Measurements from ENCODE around the gene RSBN1L. TPM values are rescaled to one million over a fixed set of nuclear protein-coding genes. Genes with fewer than 3 reads are reported as not detected.

Gene RSBN1L
- total RNA-seq, 1 donor from 2014 or later: 17.2 TPM

GRCh38 chr7:77747178-77747577 is 50.9 kb downstream of the RSBN1L start:
- H3K9me3 Mint-ChIP-seq (ENCODE audit: unreplicated experiment): no peaks in the 10 kb centered on the region
- H3K27me3 Mint-ChIP-seq (ENCODE audit: unreplicated experiment): peaks cover 6% of the 10 kb centered on the region
- no peak for DNase-seq (ENCODE audit: low spot score)
- no peak overlapping the region for H3K4me3 Mint-ChIP-seq (ENCODE audit: unreplicated experiment)
- TF ChIP-seq, protein P1, sequence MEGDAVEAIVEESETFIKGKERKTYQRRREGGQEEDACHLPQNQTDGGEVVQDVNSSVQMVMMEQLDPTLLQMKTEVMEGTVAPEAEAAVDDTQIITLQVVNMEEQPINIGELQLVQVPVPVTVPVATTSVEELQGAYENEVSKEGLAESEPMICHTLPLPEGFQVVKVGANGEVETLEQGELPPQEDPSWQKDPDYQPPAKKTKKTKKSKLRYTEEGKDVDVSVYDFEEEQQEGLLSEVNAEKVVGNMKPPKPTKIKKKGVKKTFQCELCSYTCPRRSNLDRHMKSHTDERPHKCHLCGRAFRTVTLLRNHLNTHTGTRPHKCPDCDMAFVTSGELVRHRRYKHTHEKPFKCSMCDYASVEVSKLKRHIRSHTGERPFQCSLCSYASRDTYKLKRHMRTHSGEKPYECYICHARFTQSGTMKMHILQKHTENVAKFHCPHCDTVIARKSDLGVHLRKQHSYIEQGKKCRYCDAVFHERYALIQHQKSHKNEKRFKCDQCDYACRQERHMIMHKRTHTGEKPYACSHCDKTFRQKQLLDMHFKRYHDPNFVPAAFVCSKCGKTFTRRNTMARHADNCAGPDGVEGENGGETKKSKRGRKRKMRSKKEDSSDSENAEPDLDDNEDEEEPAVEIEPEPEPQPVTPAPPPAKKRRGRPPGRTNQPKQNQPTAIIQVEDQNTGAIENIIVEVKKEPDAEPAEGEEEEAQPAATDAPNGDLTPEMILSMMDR (IDR thresholded peaks at IDR 0.05; ENCODE audit: unreplicated experiment): no peak
- H3K4me1 Mint-ChIP-seq (ENCODE audit: unreplicated experiment): peaks cover 3% of the 10 kb centered on the region
- H3K27ac Mint-ChIP-seq (ENCODE audit: unreplicated experiment): no peak overlapping the region
- H3K36me3 Mint-ChIP-seq (ENCODE audit: low read depth, unreplicated experiment): peaks cover 15% of the 10 kb centered on the region

- H3K27me3 Mint-ChIP-seq (ENCODE audit: unreplicated experiment): peaks cover 6% of the 10 kb centered on the region
- peaks cover 13% of the 10 kb centered on the region for H3K36me3 Mint-ChIP-seq (ENCODE audit: low read depth, unreplicated experiment)
- H3K9me3 Mint-ChIP-seq (ENCODE audit: unreplicated experiment): no peaks in the 10 kb centered on the region
- no peak for DNase-seq (ENCODE audit: low spot score)
- peaks cover 8% of the 10 kb centered on the region for H3K4me1 Mint-ChIP-seq (ENCODE audit: unreplicated experiment)
- no peak overlapping the region for H3K27ac Mint-ChIP-seq (ENCODE audit: unreplicated experiment)
- TF ChIP-seq, protein P1 (IDR thresholded peaks at IDR 0.05; ENCODE audit: unreplicated experiment): no peak
- no peak overlapping the region for H3K4me3 Mint-ChIP-seq (ENCODE audit: unreplicated experiment)
Observed at GRCh38 chr7:77747718-77748117, 51.5 kb downstream of the RSBN1L start.

DNA sequence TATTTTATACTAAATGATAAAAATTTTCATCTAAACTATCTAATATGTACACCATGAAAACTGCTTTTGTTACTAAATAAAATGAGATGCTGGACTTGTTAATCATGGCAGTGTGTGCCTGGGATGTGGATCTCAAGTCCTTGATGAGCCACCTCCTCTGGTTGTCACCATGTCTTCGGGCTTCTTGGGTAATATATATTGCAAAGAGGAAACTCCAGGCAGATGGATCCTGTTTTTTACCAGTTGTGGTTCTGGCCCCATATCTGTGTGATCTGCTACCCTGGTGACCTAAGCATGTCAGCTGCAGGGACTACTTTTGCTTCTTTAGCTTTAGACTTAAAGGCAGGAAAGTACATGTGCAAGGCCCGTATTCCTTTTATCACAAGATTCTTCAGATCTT is 55.8 kb downstream of the RSBN1L start:
- Mint-ChIP-seq H3K27ac (ENCODE audit: unreplicated experiment) (peak overlapping the region; percentile 79), H3K9me3 (ENCODE audit: unreplicated experiment) (no peaks in the 10 kb centered on the region)
- no peak for DNase-seq (ENCODE audit: low spot score)

GRCh38 chr7:77753173-77753572 is 56.9 kb downstream of the RSBN1L start:
- H3K36me3 Mint-ChIP-seq (ENCODE audit: low read depth, unreplicated experiment): peaks cover 3% of the 10 kb centered on the region
- TF ChIP-seq, protein P1 (IDR thresholded peaks at IDR 0.05; ENCODE audit: unreplicated experiment): no peak
- no peaks in the 10 kb centered on the region for H3K9me3 Mint-ChIP-seq (ENCODE audit: unreplicated experiment)
- peaks cover 10% of the 10 kb centered on the region for H3K4me1 Mint-ChIP-seq (ENCODE audit: unreplicated experiment)
- no peak overlapping the region for H3K27ac Mint-ChIP-seq (ENCODE audit: unreplicated experiment)
- no peak for DNase-seq (ENCODE audit: low spot score)
- H3K4me3 Mint-ChIP-seq (ENCODE audit: unreplicated experiment): no peak overlapping the region
- no peaks in the 10 kb centered on the region for H3K27me3 Mint-ChIP-seq (ENCODE audit: unreplicated experiment)

More for the DNA sequence above, 55.8 kb downstream of the RSBN1L start:
- H3K27me3 Mint-ChIP-seq (ENCODE audit: unreplicated experiment): peaks cover 2% of the 10 kb centered on the region
- peaks cover 3% of the 10 kb centered on the region for H3K36me3 Mint-ChIP-seq (ENCODE audit: low read depth, unreplicated experiment)
- peaks cover 10% of the 10 kb centered on the region for H3K4me1 Mint-ChIP-seq (ENCODE audit: unreplicated experiment)
- TF ChIP-seq, protein P1 (IDR thresholded peaks at IDR 0.05; ENCODE audit: unreplicated experiment): no peak
- no peak overlapping the region for H3K4me3 Mint-ChIP-seq (ENCODE audit: unreplicated experiment)

GRCh38 chr7:77757589-77757988 is 61.3 kb downstream of the RSBN1L start:
- Mint-ChIP-seq H3K4me1 (ENCODE audit: unreplicated experiment) (peaks cover 6% of the 10 kb centered on the region), H3K27me3 (ENCODE audit: unreplicated experiment) (no peaks in the 10 kb centered on the region), H3K9me3 (ENCODE audit: unreplicated experiment) (no peaks in the 10 kb centered on the region), H3K36me3 (ENCODE audit: low read depth, unreplicated experiment) (peaks cover 3% of the 10 kb centered on the region), H3K27ac (ENCODE audit: unreplicated experiment) (no peak overlapping the region), H3K4me3 (ENCODE audit: unreplicated experiment) (no peak overlapping the region)
- no peak for DNase-seq (ENCODE audit: low spot score)
- TF ChIP-seq, protein P1 (IDR thresholded peaks at IDR 0.05; ENCODE audit: unreplicated experiment): no peak

All from endothelial cell (in vitro differentiated cells).